Stomach (tissue), 4 donors: Measurements from ENCODE around the gene THYN1.

Source experiments
- EP300 ChIP-seq: sonication (generic); formaldehyde crosslinking; IDR thresholded peaks from one replicate; pipeline ENCODE4 v1.6.1; 2017; ENCODE audit warnings: antibody characterized with exemption
- POLR2A ChIP-seq, 4 donors: fragments of 450-650 bp; IDR thresholded peaks; one replicate each; pipeline ENCODE4 v1.6.1; 2016; ENCODE audit warnings: antibody characterized with exemption in 4 of 4, control low read depth in 2 of 4, mild to moderate bottlenecking in 1 of 4, moderate library complexity in 1 of 4
- POLR2AphosphoS5 ChIP-seq, 3 donors: sonication (generic); formaldehyde crosslinking; IDR thresholded peaks; one replicate each; pipeline ENCODE4 v1.6.1; 2016; ENCODE audit warnings: antibody characterized with exemption in 3 of 3
- TF ChIP-seq, protein P1 (sequence below), 7 experiments: fragments of 450-650 bp in 4 of 7; fragments of 200-600 bp in 3 of 7; sonication (generic) in 3 of 7; IDR thresholded peaks; one replicate each; pipeline ENCODE4 v1.5.1; 2016 to 2019; ENCODE audit warnings: antibody characterized with exemption in 7 of 7, control low read depth in 2 of 7, mild to moderate bottlenecking in 1 of 7

DNA sequence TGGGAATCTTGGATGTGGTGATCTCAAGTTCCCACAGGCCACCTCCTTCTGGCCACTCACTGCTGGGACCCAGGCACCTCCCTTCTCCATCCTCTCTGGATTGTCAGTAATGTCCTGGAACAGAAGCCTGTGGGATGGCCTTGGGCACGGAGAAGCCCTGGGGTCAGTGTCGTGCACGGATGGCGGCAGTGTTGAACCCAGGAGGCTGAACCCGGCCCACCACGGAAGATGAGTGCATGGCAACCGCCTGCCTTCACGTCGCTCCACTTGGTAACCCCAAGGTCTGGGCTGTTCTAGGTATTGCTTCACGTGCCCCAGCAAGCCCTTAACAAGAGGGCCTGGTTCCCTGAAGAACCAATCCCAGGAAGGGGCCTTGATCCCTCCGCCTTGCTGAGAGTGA is 7.1 kb downstream of the THYN1 start:
- TF ChIP-seq, protein P1, sequence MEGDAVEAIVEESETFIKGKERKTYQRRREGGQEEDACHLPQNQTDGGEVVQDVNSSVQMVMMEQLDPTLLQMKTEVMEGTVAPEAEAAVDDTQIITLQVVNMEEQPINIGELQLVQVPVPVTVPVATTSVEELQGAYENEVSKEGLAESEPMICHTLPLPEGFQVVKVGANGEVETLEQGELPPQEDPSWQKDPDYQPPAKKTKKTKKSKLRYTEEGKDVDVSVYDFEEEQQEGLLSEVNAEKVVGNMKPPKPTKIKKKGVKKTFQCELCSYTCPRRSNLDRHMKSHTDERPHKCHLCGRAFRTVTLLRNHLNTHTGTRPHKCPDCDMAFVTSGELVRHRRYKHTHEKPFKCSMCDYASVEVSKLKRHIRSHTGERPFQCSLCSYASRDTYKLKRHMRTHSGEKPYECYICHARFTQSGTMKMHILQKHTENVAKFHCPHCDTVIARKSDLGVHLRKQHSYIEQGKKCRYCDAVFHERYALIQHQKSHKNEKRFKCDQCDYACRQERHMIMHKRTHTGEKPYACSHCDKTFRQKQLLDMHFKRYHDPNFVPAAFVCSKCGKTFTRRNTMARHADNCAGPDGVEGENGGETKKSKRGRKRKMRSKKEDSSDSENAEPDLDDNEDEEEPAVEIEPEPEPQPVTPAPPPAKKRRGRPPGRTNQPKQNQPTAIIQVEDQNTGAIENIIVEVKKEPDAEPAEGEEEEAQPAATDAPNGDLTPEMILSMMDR (IDR thresholded peaks at IDR 0.05): no peak
- TF ChIP-seq POLR2A (IDR thresholded peaks at IDR 0.05) (no peak), EP300 (no peak), POLR2AphosphoS5 (IDR thresholded peaks at IDR 0.05) (no peak)
